Neutrophil (primary cell): Measurements from ENCODE around the gene ADAMTSL3.

Experiments
- H3K27ac ChIP-seq: fragments of 200-600 bp; sonication (generic); 2 replicates; pipeline ENCODE4 v1.5.1; 2016; ENCODE audit warnings: mild to moderate bottlenecking, moderate library complexity
- H3K27me3 ChIP-seq: fragments of 200-600 bp; sonication (generic); 2 replicates; pipeline ENCODE4 v1.6.0; 2016; ENCODE audit warnings: mild to moderate bottlenecking
- H3K36me3 ChIP-seq: fragments of 200-600 bp; sonication (generic); 2 replicates; pipeline ENCODE4 v1.5.1; 2017
- H3K4me1 ChIP-seq, 2 experiments: fragments of 200-600 bp in 1 of 2; sonication (generic) in 1 of 2; 1 replicate in 1 of 2; 2 replicates in 1 of 2; pipeline versions ENCODE4 v1.5.1 to v1.6.1; 2013 to 2016; ENCODE audit warnings: low read depth in 1 of 2, low read length in 1 of 2, mild to moderate bottlenecking in 1 of 2, moderate library complexity in 1 of 2; ENCODE audit not compliant: control insufficient read depth in 1 of 2, insufficient read depth in 1 of 2
- H3K4me3 ChIP-seq, 2 experiments: fragments of 200-600 bp in 1 of 2; sonication (generic) in 1 of 2; 1 replicate in 1 of 2; 2 replicates in 1 of 2; pipeline ENCODE4 v1.5.1; 2013 to 2016; ENCODE audit warnings: low read depth in 1 of 2, low read length in 1 of 2, mild to moderate bottlenecking in 1 of 2, moderate library complexity in 1 of 2
- H3K9me3 ChIP-seq: fragments of 200-600 bp; sonication (generic); 2 replicates; pipeline ENCODE4 v1.5.1; 2016
- CTCF ChIP-seq: fragments of 200-600 bp; sonication (generic); IDR thresholded peaks from 2 replicates; pipeline ENCODE4 v1.5.1; 2016; ENCODE audit warnings: antibody characterized with exemption

Gene ADAMTSL3

GRCh38 chr15:83733206-83733605 is 79.3 kb downstream of the ADAMTSL3 start:
- TF ChIP-seq CTCF = no peak
- Histone ChIP-seq H3K4me3 (no peak overlapping the region), H3K27me3 (no peaks in the 10 kb centered on the region), H3K4me1 (no peaks in the 10 kb centered on the region), H3K36me3 (no peaks in the 10 kb centered on the region), H3K9me3 (no peaks in the 10 kb centered on the region), H3K27ac (no peak overlapping the region)

DNA sequence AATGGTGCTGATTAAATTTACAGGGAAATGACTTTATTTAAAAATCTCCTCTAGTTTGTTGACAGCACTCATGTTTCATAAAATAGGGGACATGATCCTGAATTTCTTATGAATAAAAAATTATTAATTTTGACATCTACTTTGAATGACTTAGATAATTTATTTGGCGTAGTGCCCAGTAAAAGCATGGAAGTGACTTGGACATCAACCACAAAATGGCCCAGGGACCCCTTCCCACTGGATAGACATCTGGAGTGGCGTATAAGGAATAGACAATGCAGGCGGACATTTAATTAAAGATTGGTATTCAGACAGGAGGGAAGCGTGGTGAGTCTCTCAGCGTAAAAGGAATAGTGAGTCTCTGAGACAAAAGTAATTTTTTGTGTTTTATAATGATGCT is 79.8 kb downstream of the ADAMTSL3 start:
- Histone ChIP-seq H3K4me3 (no peak overlapping the region), H3K27me3 (no peaks in the 10 kb centered on the region), H3K9me3 (no peaks in the 10 kb centered on the region), H3K36me3 (no peaks in the 10 kb centered on the region), H3K27ac (no peak overlapping the region), H3K4me1 (no peaks in the 10 kb centered on the region)
- TF ChIP-seq CTCF = no peak

DNA sequence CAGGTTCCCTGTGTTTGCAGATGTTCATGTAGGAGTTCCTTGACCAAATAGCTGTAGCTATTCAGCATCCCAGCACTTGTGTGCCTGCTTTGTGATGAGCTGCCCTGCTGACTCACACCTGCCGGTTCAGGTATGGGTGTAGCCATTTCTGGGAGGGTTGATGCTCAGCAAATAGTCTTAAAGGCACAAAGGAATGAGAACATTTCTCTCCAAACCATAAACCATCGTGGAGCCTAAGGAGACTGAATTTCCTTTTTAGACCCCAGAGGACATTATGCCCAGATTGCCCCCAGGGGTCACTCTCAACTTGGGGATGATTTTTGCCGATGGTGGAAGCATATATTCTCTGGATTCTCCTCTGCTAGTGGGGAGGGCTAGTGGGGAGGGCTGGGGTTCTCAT is 80.6 kb downstream of the ADAMTSL3 start:
- no peak overlapping the region for H3K27ac ChIP-seq
- no peak for TF ChIP-seq CTCF

GRCh38 chr15:83739629-83740028 is 85.7 kb downstream of the ADAMTSL3 start:
- TF ChIP-seq CTCF = no peak
- no peaks in the 10 kb centered on the region for H3K9me3 ChIP-seq
- no peaks in the 10 kb centered on the region for H3K36me3 ChIP-seq
- no peak overlapping the region for H3K27ac ChIP-seq
- H3K27me3 ChIP-seq = no peaks in the 10 kb centered on the region
- no peaks in the 10 kb centered on the region for H3K4me1 ChIP-seq
- no peak overlapping the region for H3K4me3 ChIP-seq

More for the DNA sequence above, 80.6 kb downstream of the ADAMTSL3 start:
- no peak overlapping the region for H3K4me3 ChIP-seq
- H3K36me3 ChIP-seq = no peaks in the 10 kb centered on the region
- H3K4me1 ChIP-seq = no peaks in the 10 kb centered on the region
- H3K27me3 ChIP-seq = no peaks in the 10 kb centered on the region
- H3K9me3 ChIP-seq = no peaks in the 10 kb centered on the region

DNA sequence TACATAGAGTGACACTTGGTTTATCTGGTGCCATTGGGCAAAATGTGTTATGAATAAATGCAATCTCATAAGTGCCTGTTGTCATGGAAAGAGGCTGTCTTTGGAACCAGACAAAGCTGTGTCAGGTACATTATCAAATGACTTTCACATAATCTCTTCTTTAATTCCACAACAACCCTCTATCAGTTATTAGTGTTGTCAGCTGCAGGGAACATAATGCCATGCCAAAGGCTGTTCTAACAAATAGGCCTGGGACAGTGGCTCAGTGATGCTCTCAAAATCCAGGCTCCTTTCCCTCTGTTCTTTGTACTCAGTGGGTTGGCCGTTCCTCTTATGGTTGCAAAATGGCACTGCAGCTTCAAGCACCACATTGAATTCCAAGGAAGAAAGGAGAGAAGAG is 91.8 kb downstream of the ADAMTSL3 start:
- TF ChIP-seq CTCF = no peak
- Histone ChIP-seq H3K27ac (no peak overlapping the region), H3K27me3 (no peaks in the 10 kb centered on the region), H3K4me1 (peaks cover 0 to 5% of the 10 kb centered on the region in 2 experiments), H3K4me3 (no peak overlapping the region), H3K9me3 (no peaks in the 10 kb centered on the region), H3K36me3 (no peaks in the 10 kb centered on the region)

DNA sequence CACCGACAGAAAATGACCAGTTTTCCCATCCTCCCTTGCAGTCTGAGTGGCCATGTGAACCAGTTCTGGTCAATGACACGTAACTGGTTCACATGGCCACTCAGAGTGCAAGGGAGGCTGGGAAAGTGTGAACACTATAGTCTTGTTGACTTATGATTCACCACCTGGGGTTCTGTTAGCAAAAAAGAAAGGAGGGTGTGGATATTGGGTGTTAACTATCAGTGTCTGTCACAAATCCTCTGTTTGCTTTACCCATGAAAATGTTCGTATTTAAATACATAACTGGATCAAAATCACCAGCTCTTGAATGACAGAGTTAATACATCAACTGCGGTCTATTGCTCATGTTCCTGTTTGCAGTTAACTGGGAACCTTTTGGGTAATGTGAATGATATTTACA is 92.3 kb downstream of the ADAMTSL3 start:
- Histone ChIP-seq H3K36me3 (no peaks in the 10 kb centered on the region), H3K9me3 (no peaks in the 10 kb centered on the region), H3K4me1 (peaks cover 0 to 5% of the 10 kb centered on the region in 2 experiments), H3K27ac (no peak overlapping the region), H3K4me3 (no peak overlapping the region), H3K27me3 (no peaks in the 10 kb centered on the region)
- TF ChIP-seq CTCF = no peak
